HepG2 (cell line): ENCODE data around the gene GSG1. TPM values are rescaled to one million over a fixed set of nuclear protein-coding genes. Genes with fewer than 3 reads are reported as not detected.

Experiments used
- ATAD3A ChIP-seq: sonication (generic); formaldehyde crosslinking; IDR thresholded peaks from 2 replicates; pipeline ENCODE4 v1.4.0; 2020; ENCODE audit warnings: missing genetic modification reagents
- BATF2 ChIP-seq: sonication (generic); formaldehyde crosslinking; IDR thresholded peaks from 2 replicates; pipeline ENCODE4 v1.8.0; 2022; ENCODE audit warnings: mild to moderate bottlenecking, missing genetic modification reagents, moderate library complexity
- CC2D1A ChIP-seq: sonication (generic); formaldehyde crosslinking; IDR thresholded peaks from 2 replicates; pipeline ENCODE4 v1.8.1; 2023; ENCODE audit warnings: mild to moderate bottlenecking, missing genetic modification reagents
- GLMP ChIP-seq: sonication (generic); formaldehyde crosslinking; IDR thresholded peaks from 2 replicates; pipeline ENCODE4 v1.9.0; 2021; ENCODE audit warnings: missing genetic modification reagents, mild to moderate bottlenecking, borderline replicate concordance
- GPN1 ChIP-seq: sonication (generic); formaldehyde crosslinking; IDR thresholded peaks from 2 replicates; pipeline ENCODE4 v1.5.1; 2020; ENCODE audit warnings: missing genetic modification reagents, borderline replicate concordance
- HNRNPUL1 ChIP-seq: fragments of 200-400 bp; formaldehyde crosslinking; IDR thresholded peaks from 2 replicates; pipeline ENCODE4 v1.6.1; 2017; ENCODE audit warnings: low read depth, mild to moderate bottlenecking, low read length, moderate library complexity
- KDM3A ChIP-seq: IDR thresholded peaks from 2 replicates; pipeline ENCODE4 v1.6.1; 2018; ENCODE audit warnings: low read depth, missing compliant biosample characterization
- KLF6 ChIP-seq: IDR thresholded peaks from 2 replicates; pipeline ENCODE4 v1.8.0; 2016; ENCODE audit warnings: missing biosample characterization, missing genetic modification reagents
- MBNL3 ChIP-seq: fragments of 250-450 bp; sonication (Bioruptor Pico); conservative IDR thresholded peaks from 2 replicates; pipeline ENCODE4 v1.8.0; 2022; ENCODE audit warnings: mild to moderate bottlenecking, inconsistent platforms
- NFRKB ChIP-seq: fragments of 450-650 bp; IDR thresholded peaks from 2 replicates; pipeline ENCODE4 v1.6.1; 2017
- PHF20 ChIP-seq: sonication (generic); formaldehyde crosslinking; IDR thresholded peaks from 2 replicates; pipeline ENCODE4 v1.5.0; 2020; ENCODE audit warnings: mild to moderate bottlenecking, missing genetic modification reagents
- SOX6 ChIP-seq, 2 experiments: fragments of 450-650 bp in 1 of 2; sonication (generic) in 1 of 2; formaldehyde crosslinking in 1 of 2; IDR thresholded peaks; 2 replicates each; pipeline versions ENCODE4 v1.4.0 to v1.6.1; 2017 to 2020; ENCODE audit warnings: antibody characterized with exemption in 1 of 2, mild to moderate bottlenecking in 1 of 2, missing genetic modification reagents in 1 of 2
- STAT6 ChIP-seq: sonication (generic); formaldehyde crosslinking; IDR thresholded peaks from 2 replicates; pipeline ENCODE4 v1.4.0; 2020; ENCODE audit warnings: missing genetic modification reagents, mild to moderate bottlenecking, borderline replicate concordance
- ZNF225 ChIP-seq: sonication (generic); formaldehyde crosslinking; IDR thresholded peaks from 2 replicates; pipeline ENCODE4 v1.4.0; 2020; ENCODE audit warnings: mild to moderate bottlenecking, missing genetic modification reagents
- ZNF382 ChIP-seq: sonication (generic); formaldehyde crosslinking; IDR thresholded peaks from 2 replicates; pipeline ENCODE4 v1.5.0; 2020; ENCODE audit warnings: missing genetic modification reagents, mild to moderate bottlenecking, borderline replicate concordance
- ZNF432 ChIP-seq: sonication (generic); formaldehyde crosslinking; IDR thresholded peaks from 2 replicates; pipeline ENCODE4 v1.5.0; 2020; ENCODE audit warnings: missing genetic modification reagents, mild to moderate bottlenecking, borderline replicate concordance
- ZNF589 ChIP-seq: sonication (generic); formaldehyde crosslinking; conservative IDR thresholded peaks from 2 replicates; pipeline ENCODE4 v1.8.0; 2022; ENCODE audit warnings: mild to moderate bottlenecking, moderate library complexity, missing genetic modification reagents
- ZNF746 ChIP-seq: sonication (generic); formaldehyde crosslinking; IDR thresholded peaks from 2 replicates; pipeline ENCODE4 v1.8.0; 2022; ENCODE audit warnings: mild to moderate bottlenecking, missing genetic modification reagents
- polyA plus RNA-seq, 8 experiments: library from polyadenylated mRNA; depleted of rRNA in 3 of 8; stranded (reverse) in 7 of 8; unstranded in 1 of 8; fragments of >200 nt; fragmentation: Illumina TruSeq in 4 of 8; extraction: Trizol in 4 of 8; gene quantifications; 2 replicates each; pipeline versions ENCODE4 v1.2.1 to v1.2.3, GENCODE V29; 2011 to 2016; ENCODE audit warnings: low read depth in 4 of 8, missing spikeins in 1 of 8, mixed read lengths in 1 of 8; ENCODE audit not compliant: insufficient read depth in 1 of 8
- total RNA-seq, 5 experiments: library from RNA; depleted of rRNA; stranded (reverse); fragments of >200 nt; fragmentation: Illumina TruSeq; extraction: Trizol; gene quantifications; 2 replicates each; pipeline ENCODE4 v1.2.3, GENCODE V29; 2016; ENCODE audit warnings: low read depth in 1 of 5

The GSG1 gene
- total and polyA plus RNA-seq, 2 of the 13 experiments (the other 11 are each of a cell fraction or from before 2014, with no cell fraction given), result not detected

GRCh38 chr12:13044002-13044905 is 59.2 kb downstream of the GSG1 start, which contains the start of gene FAM234B (continued):
- TF ChIP-seq ZNF225 (CRISPR knock-in tag) (peak; percentile 30; the same call in 1 of the 2 replicates), KDM3A (CRISPR knock-in tag) (peak; percentile 71; the same call in 1 of the 2 replicates), NFRKB (no peak), BATF2 (CRISPR knock-in tag) (no peak), ZNF382 (no peak), HNRNPUL1 (no peak), MBNL3 (CRISPR knock-in tag) (no peak), ZNF432 (CRISPR knock-in tag) (no peak), SOX6 (IDR thresholded peaks at IDR 0.05) (no peak), SOX6 (CRISPR knock-in tag; IDR thresholded peaks at IDR 0.05) (peak; percentile 53; the same call in 1 of the 2 replicates), ZNF589 (CRISPR knock-in tag) (no peak), GLMP (CRISPR knock-in tag) (no peak), KLF6 (CRISPR knock-in tag) (peak; percentile 66; the same call in 1 of the 2 replicates), STAT6 (CRISPR knock-in tag) (no peak), ZNF746 (peak; percentile 35; the same call in 1 of the 2 replicates), ATAD3A (CRISPR knock-in tag) (no peak), GPN1 (CRISPR knock-in tag) (no peak), PHF20 (no peak), CC2D1A (CRISPR knock-in tag) (no peak)
